Neural cell (in vitro differentiated cells): ENCODE measurements around the gene RASIP1. TPM values are rescaled to one million over a fixed set of nuclear protein-coding genes. Genes with fewer than 3 reads are reported as not detected.

Experiments used
- H2AFZ ChIP-seq: fragments of 200-600, 300-800 bp; sonication (generic), shearing (Covaris generic); 2 replicates; pipeline ENCODE4 v1.6.0; 2014; ENCODE audit warnings: low read depth, mild to moderate bottlenecking, antibody characterized with exemption, low read length, moderate library complexity
- H3F3A ChIP-seq: fragments of 200-600 bp; shearing (Covaris generic); 2 replicates; pipeline ENCODE4 v1.6.1; 2016; ENCODE audit warnings: mild to moderate bottlenecking, moderate library complexity, mixed read lengths, antibody characterized with exemption, low read length; ENCODE audit not compliant: insufficient read depth, poor library complexity, severe bottlenecking
- H3K27ac ChIP-seq: fragments of 200-600, 300-800 bp; sonication (generic), shearing (Covaris generic); 2 replicates; pipeline ENCODE4 v1.5.1; 2014; ENCODE audit warnings: mild to moderate bottlenecking, low read length, moderate library complexity
- H3K27me3 ChIP-seq: fragments of 300-800, 200-600 bp; sonication (generic), shearing (Covaris generic); 2 replicates; pipeline ENCODE4 v1.6.0; 2014; ENCODE audit warnings: mild to moderate bottlenecking, low read depth, low read length, moderate library complexity; ENCODE audit not compliant: insufficient read depth
- H3K36me3 ChIP-seq: fragments of 300-800, 200-600 bp; sonication (generic), shearing (Covaris generic); 2 replicates; pipeline ENCODE4 v1.5.1; 2014; ENCODE audit warnings: mild to moderate bottlenecking, antibody characterized with exemption, low read length, moderate library complexity; ENCODE audit not compliant: insufficient read depth
- H3K4me2 ChIP-seq: fragments of 300-800, 200-600 bp; sonication (generic), shearing (Covaris generic); 2 replicates; pipeline ENCODE4 v1.6.0; 2014; ENCODE audit warnings: mild to moderate bottlenecking, low read length
- H3K4me3 ChIP-seq: fragments of 300-800, 200-600 bp; sonication (generic), shearing (Covaris generic); 2 replicates; pipeline ENCODE4 v1.5.1; 2014; ENCODE audit warnings: mild to moderate bottlenecking, low read length, moderate library complexity
- H3K79me2 ChIP-seq: fragments of 200-600 bp; shearing (Covaris generic); replicated peaks from 2 replicates; pipeline ENCODE4 v1.6.0; 2014; ENCODE audit warnings: mild to moderate bottlenecking, low read length, moderate library complexity; ENCODE audit not compliant: insufficient read depth
- H3K9ac ChIP-seq: fragments of 300-800, 200-600 bp; sonication (generic), shearing (Covaris generic); 2 replicates; pipeline ENCODE4 v1.6.1; 2016; ENCODE audit warnings: mild to moderate bottlenecking, low read length, mixed read lengths
- H3K9me2 ChIP-seq: fragments of 200-600 bp; shearing (Covaris generic); 2 replicates; pipeline ENCODE4 v1.6.1; 2016; ENCODE audit warnings: mild to moderate bottlenecking, low read length, mixed read lengths; ENCODE audit not compliant: insufficient read depth
- H3K9me3 ChIP-seq: fragments of 200-600, 300-800 bp; sonication (generic), shearing (Covaris generic); 2 replicates; pipeline ENCODE4 v1.6.1; 2016; ENCODE audit warnings: mild to moderate bottlenecking, mixed run types, low read length, moderate library complexity, mixed read lengths
- H4K20me1 ChIP-seq: fragments of 200-600 bp; shearing (Covaris generic); 2 replicates; pipeline ENCODE4 v1.6.1; 2016; ENCODE audit warnings: mild to moderate bottlenecking, mixed run types; ENCODE audit not compliant: insufficient read depth
- CTCF ChIP-seq: fragments of 450-650 bp; IDR thresholded peaks from 2 replicates; pipeline ENCODE4 v1.5.1; 2014; ENCODE audit warnings: antibody characterized with exemption, mild to moderate bottlenecking, moderate library complexity; ENCODE audit not compliant: poor library complexity, severe bottlenecking
- EP300 ChIP-seq: fragments of 450-650 bp; conservative IDR thresholded peaks from 2 replicates; pipeline ENCODE4 v1.6.1; 2014; ENCODE audit warnings: antibody characterized with exemption, mild to moderate bottlenecking, moderate library complexity; ENCODE audit not compliant: poor library complexity, severe bottlenecking
- EZH2 ChIP-seq: fragments of 200-600, 300-800 bp; shearing (Covaris generic), sonication (generic); IDR thresholded peaks from 2 replicates; pipeline ENCODE4 v1.6.1; 2014; ENCODE audit warnings: antibody characterized with exemption, low read length, borderline replicate concordance, mild to moderate bottlenecking; ENCODE audit not compliant: insufficient read depth, poor library complexity, severe bottlenecking
- MXI1 ChIP-seq: fragments of 450-650 bp; conservative IDR thresholded peaks from 2 replicates; pipeline ENCODE4 v1.6.1; 2014; ENCODE audit warnings: antibody characterized with exemption, mild to moderate bottlenecking; ENCODE audit not compliant: poor library complexity, severe bottlenecking
- POLR2AphosphoS5 ChIP-seq: IDR thresholded peaks from 2 replicates; pipeline ENCODE4 v1.6.1; 2012
- RAD21 ChIP-seq: fragments of 450-650 bp; conservative IDR thresholded peaks from 2 replicates; pipeline ENCODE4 v1.6.1; 2014; ENCODE audit warnings: antibody characterized with exemption, mild to moderate bottlenecking, moderate library complexity
- REST ChIP-seq: IDR thresholded peaks from 2 replicates; pipeline ENCODE4 v1.6.1; 2012; ENCODE audit warnings: borderline replicate concordance
- SMC3 ChIP-seq: fragments of 450-650 bp; conservative IDR thresholded peaks from 2 replicates; pipeline ENCODE4 v1.6.1; 2014; ENCODE audit warnings: antibody characterized with exemption, mild to moderate bottlenecking, moderate library complexity; ENCODE audit not compliant: poor library complexity
- TAF1 ChIP-seq: IDR thresholded peaks from 2 replicates; pipeline ENCODE4 v1.6.1; 2012; ENCODE audit warnings: low read depth
- polyA plus RNA-seq: library from polyadenylated mRNA; depleted of rRNA; stranded (reverse); fragments of >200 nt; gene quantifications from 2 replicates; pipeline ENCODE4 v1.2.3, GENCODE V29; 2014

Gene RASIP1
- polyA plus RNA-seq, 1 donor from 2014 or later = not detected

GRCh38 chr19:48750771-48751504 lies 10.5 kb upstream of the RASIP1 start:
- Histone ChIP-seq H3F3A (no peaks in the 10 kb centered on the region), H3K9ac (no peak overlapping the region), H3K9me3 (no peaks in the 10 kb centered on the region), H3K79me2 (no peaks in the 10 kb centered on the region), H2AFZ (no peak overlapping the region), H3K4me2 (no peak overlapping the region), H3K36me3 (no peaks in the 10 kb centered on the region), H3K9me2 (no peaks in the 10 kb centered on the region), H4K20me1 (no peaks in the 10 kb centered on the region), H3K4me3 (no peak overlapping the region), H3K27ac (no peak overlapping the region), H3K27me3 (peaks cover 25% of the 10 kb centered on the region)
- TF ChIP-seq RAD21 = no peak
- no peak for TF ChIP-seq EZH2
- no peak for TF ChIP-seq REST
- TF ChIP-seq TAF1 = no peak
- TF ChIP-seq EP300 = no peak
- no peak for TF ChIP-seq SMC3
- no peak for TF ChIP-seq CTCF
- TF ChIP-seq POLR2AphosphoS5 = no peak
- no peak for TF ChIP-seq MXI1

GRCh38 chr19:48750351-48750750 lies 9.9 kb upstream of the RASIP1 start:
- H4K20me1 ChIP-seq = no peaks in the 10 kb centered on the region
- no peak overlapping the region for H3K9ac ChIP-seq
- no peak overlapping the region for H3K4me3 ChIP-seq
- no peaks in the 10 kb centered on the region for H3K36me3 ChIP-seq
- H3K27ac ChIP-seq = no peak overlapping the region
- TF ChIP-seq EP300 (no peak), MXI1 (no peak), CTCF (no peak)
- peaks cover 25% of the 10 kb centered on the region for H3K27me3 ChIP-seq
- no peak overlapping the region for H2AFZ ChIP-seq
- H3K9me2 ChIP-seq = no peaks in the 10 kb centered on the region
- no peaks in the 10 kb centered on the region for H3K79me2 ChIP-seq
- H3F3A ChIP-seq = no peaks in the 10 kb centered on the region
- no peaks in the 10 kb centered on the region for H3K9me3 ChIP-seq
- no peak overlapping the region for H3K4me2 ChIP-seq
